ENCODE measurements around the gene HOXA3. TPM values are rescaled to one million over a fixed set of nuclear protein-coding genes. Genes with fewer than 3 reads are reported as not detected.

Gene HOXA3
- total RNA-seq, 1 experiment from 2014 or later, result 30.2 TPM

GRCh38 chr7:27088002-27088922 lies 64.1 kb downstream of the HOXA3 start:
- CTCF ChIA-PET, result no interaction called here
- Histone ChIP-seq H3K4me1 (ENCODE audit: control insufficient read depth, insufficient read depth, low read length) (peaks cover 35% of the 10 kb centered on the region), H3K4me3 (ENCODE audit: low read depth in 2 of 2, low read length in 2 of 2) (no peak overlapping the region), H3K36me3 (ENCODE audit: control insufficient read depth, insufficient read depth, low read length) (no peaks in the 10 kb centered on the region), H3K9me3 (ENCODE audit: control insufficient read depth, insufficient read depth, low read depth, low read length) (no peaks in the 10 kb centered on the region), H3K27me3 (ENCODE audit: control insufficient read depth, insufficient read depth, low read length) (no peaks in the 10 kb centered on the region), H3K27ac (ENCODE audit: low read length) (no peak overlapping the region)
- ATAC-seq (no peak), DNase-seq (ENCODE audit: low read depth, low spot score) (no peak)
- TF ChIP-seq CTCF (IDR thresholded peaks at IDR 0.05) (no peak), TCF7L2 (IDR thresholded peaks at IDR 0.05; ENCODE audit: low read depth, low read length) (no peak), POLR2AphosphoS5 (IDR thresholded peaks at IDR 0.05; ENCODE audit: low read depth, low read length) (no peak), SIN3A (IDR thresholded peaks at IDR 0.05; ENCODE audit: borderline replicate concordance, insufficient read depth, low read depth, low read length) (no peak)
- TF ChIP-seq, protein P1, sequence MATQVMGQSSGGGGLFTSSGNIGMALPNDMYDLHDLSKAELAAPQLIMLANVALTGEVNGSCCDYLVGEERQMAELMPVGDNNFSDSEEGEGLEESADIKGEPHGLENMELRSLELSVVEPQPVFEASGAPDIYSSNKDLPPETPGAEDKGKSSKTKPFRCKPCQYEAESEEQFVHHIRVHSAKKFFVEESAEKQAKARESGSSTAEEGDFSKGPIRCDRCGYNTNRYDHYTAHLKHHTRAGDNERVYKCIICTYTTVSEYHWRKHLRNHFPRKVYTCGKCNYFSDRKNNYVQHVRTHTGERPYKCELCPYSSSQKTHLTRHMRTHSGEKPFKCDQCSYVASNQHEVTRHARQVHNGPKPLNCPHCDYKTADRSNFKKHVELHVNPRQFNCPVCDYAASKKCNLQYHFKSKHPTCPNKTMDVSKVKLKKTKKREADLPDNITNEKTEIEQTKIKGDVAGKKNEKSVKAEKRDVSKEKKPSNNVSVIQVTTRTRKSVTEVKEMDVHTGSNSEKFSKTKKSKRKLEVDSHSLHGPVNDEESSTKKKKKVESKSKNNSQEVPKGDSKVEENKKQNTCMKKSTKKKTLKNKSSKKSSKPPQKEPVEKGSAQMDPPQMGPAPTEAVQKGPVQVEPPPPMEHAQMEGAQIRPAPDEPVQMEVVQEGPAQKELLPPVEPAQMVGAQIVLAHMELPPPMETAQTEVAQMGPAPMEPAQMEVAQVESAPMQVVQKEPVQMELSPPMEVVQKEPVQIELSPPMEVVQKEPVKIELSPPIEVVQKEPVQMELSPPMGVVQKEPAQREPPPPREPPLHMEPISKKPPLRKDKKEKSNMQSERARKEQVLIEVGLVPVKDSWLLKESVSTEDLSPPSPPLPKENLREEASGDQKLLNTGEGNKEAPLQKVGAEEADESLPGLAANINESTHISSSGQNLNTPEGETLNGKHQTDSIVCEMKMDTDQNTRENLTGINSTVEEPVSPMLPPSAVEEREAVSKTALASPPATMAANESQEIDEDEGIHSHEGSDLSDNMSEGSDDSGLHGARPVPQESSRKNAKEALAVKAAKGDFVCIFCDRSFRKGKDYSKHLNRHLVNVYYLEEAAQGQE (IDR thresholded peaks at IDR 0.05; ENCODE audit: insufficient read depth in 1 of 2, low read depth in 2 of 2, low read length in 1 of 2), result no peak
- BruUV-seq (replicated peaks), result no TSS peak
- intact Hi-C loops (cut with micrococcal nuclease; ENCODE audit: unreplicated experiment), result no loop called here
- POLR2A ChIA-PET, result interaction anchor here (0.6 kb wide), 1 partner anchor 24 kb away, joined by 4 read pairs; no protein-coding TSS in a partner anchor
- in situ Hi-C loops (cut with HindIII; ENCODE audit: low pct_unique_long_range_greater_than_20kb, low sequenced_read_pairs), result no loop called here

DNA sequence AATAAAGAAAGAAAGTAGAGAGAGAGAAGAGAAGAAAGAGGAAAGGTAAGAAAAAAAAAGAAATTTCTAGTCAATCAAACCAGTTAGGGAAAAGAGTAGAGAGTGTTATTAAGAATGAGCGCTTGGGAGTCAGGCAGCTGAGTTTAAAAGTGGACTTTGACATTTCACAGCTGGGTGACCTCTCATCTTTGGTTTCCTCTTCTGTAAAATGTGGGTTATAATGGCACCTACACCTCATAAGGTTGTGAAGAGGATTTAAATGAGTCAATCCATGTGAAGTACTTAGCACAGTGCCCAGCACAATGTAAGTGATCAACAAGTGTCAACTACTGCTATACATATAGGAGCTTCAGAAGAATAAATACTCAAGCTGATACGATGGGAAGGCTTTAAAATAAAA lies 68.7 kb downstream of the HOXA3 start:
- ATAC-seq, result no peak
- Histone ChIP-seq H3K27me3 (ENCODE audit: control insufficient read depth, insufficient read depth, low read length) (no peaks in the 10 kb centered on the region), H3K9me3 (ENCODE audit: control insufficient read depth, insufficient read depth, low read depth, low read length) (no peaks in the 10 kb centered on the region), H3K36me3 (ENCODE audit: control insufficient read depth, insufficient read depth, low read length) (no peaks in the 10 kb centered on the region), H3K27ac (ENCODE audit: low read length) (no peak overlapping the region), H3K4me3 (ENCODE audit: low read depth in 2 of 2, low read length in 2 of 2) (no peak overlapping the region), H3K4me1 (ENCODE audit: control insufficient read depth, insufficient read depth, low read length) (peaks cover 5% of the 10 kb centered on the region; the same call in 1 of the 2 replicates)
- DNase-seq (ENCODE audit: low read depth, low spot score), result no peak
- ChIA-PET CTCF (no interaction called here), POLR2A (no interaction called here)
- no TSS peak for BruUV-seq (replicated peaks)
- intact Hi-C loops (cut with micrococcal nuclease; ENCODE audit: unreplicated experiment), result no loop called here
- in situ Hi-C loops (cut with HindIII; ENCODE audit: low pct_unique_long_range_greater_than_20kb, low sequenced_read_pairs), result no loop called here
- TF ChIP-seq, protein P1 (IDR thresholded peaks at IDR 0.05; ENCODE audit: insufficient read depth in 1 of 2, low read depth in 2 of 2, low read length in 1 of 2), result no peak
- TF ChIP-seq CTCF (IDR thresholded peaks at IDR 0.05) (no peak), POLR2AphosphoS5 (IDR thresholded peaks at IDR 0.05; ENCODE audit: low read depth, low read length) (no peak)
